Suprapubic skin (tissue), 4 donors: ENCODE data around the gene LMAN1. TPM values are rescaled to one million over a fixed set of nuclear protein-coding genes. Genes with fewer than 3 reads are reported as not detected.

Source experiments
- DNase-seq, 2 donors: peaks; one replicate each; pipeline ENCODE4 v3.0.0-alpha.2; 2019; ENCODE audit warnings: low spot score in 2 of 2
- H3K27ac ChIP-seq: fragments of 200-600 bp; sonication (generic); one replicate; pipeline ENCODE4 v1.5.1; 2019
- H3K27me3 ChIP-seq: fragments of 200-600 bp; sonication (generic); one replicate; pipeline ENCODE4 v1.5.1; 2019
- H3K36me3 ChIP-seq: fragments of 200-600 bp; sonication (generic); one replicate; pipeline ENCODE4 v1.5.1; 2019
- H3K4me1 ChIP-seq: fragments of 200-600 bp; sonication (generic); one replicate; pipeline ENCODE4 v1.5.1; 2019
- H3K4me3 ChIP-seq: fragments of 200-600 bp; sonication (generic); one replicate; pipeline ENCODE4 v1.5.1; 2019; ENCODE audit warnings: mild to moderate bottlenecking
- H3K9me3 ChIP-seq: fragments of 200-600 bp; sonication (generic); one replicate; pipeline ENCODE4 v1.5.1; 2019
- EP300 ChIP-seq: sonication (generic); formaldehyde crosslinking; IDR thresholded peaks from one replicate; pipeline ENCODE4 v1.6.1; 2017; ENCODE audit warnings: antibody characterized with exemption
- POLR2A ChIP-seq, 2 donors: fragments of 450-650 bp; IDR thresholded peaks; one replicate each; pipeline ENCODE4 v1.6.1; 2017; ENCODE audit warnings: antibody characterized with exemption in 2 of 2, mild to moderate bottlenecking in 2 of 2, moderate library complexity in 2 of 2
- POLR2AphosphoS5 ChIP-seq, 3 donors: sonication (generic); formaldehyde crosslinking; IDR thresholded peaks; one replicate each; pipeline ENCODE4 v1.6.1; 2017; ENCODE audit warnings: antibody characterized with exemption in 3 of 3
- WGBS: methylation state at CpG from one replicate; pipeline ENCODE4 v1.1.5; 2018; 5-methylcytosine and 5-hydroxymethylcytosine counted together
- total RNA-seq, 4 donors: library from RNA; depleted of rRNA; stranded (reverse); fragments of >200 nt; gene quantifications; one replicate each; pipeline ENCODE4 v1.1.0, GENCODE V29; 2016
- TF ChIP-seq, protein P1 (sequence below), 2 donors: fragments of 200-600 bp in 1 of 2; fragments of 450-650 bp in 1 of 2; sonication (generic) in 1 of 2; IDR thresholded peaks; one replicate each; pipeline ENCODE4 v1.5.1; 2016 to 2019; ENCODE audit warnings: antibody characterized with exemption in 2 of 2, mild to moderate bottlenecking in 1 of 2, moderate library complexity in 1 of 2

LMAN1 gene, protein sequence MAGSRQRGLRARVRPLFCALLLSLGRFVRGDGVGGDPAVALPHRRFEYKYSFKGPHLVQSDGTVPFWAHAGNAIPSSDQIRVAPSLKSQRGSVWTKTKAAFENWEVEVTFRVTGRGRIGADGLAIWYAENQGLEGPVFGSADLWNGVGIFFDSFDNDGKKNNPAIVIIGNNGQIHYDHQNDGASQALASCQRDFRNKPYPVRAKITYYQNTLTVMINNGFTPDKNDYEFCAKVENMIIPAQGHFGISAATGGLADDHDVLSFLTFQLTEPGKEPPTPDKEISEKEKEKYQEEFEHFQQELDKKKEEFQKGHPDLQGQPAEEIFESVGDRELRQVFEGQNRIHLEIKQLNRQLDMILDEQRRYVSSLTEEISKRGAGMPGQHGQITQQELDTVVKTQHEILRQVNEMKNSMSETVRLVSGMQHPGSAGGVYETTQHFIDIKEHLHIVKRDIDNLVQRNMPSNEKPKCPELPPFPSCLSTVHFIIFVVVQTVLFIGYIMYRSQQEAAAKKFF
- 10 to 100 TPM; 39.8 to 61.2 (median 47.6) TPM for total RNA-seq

DNA sequence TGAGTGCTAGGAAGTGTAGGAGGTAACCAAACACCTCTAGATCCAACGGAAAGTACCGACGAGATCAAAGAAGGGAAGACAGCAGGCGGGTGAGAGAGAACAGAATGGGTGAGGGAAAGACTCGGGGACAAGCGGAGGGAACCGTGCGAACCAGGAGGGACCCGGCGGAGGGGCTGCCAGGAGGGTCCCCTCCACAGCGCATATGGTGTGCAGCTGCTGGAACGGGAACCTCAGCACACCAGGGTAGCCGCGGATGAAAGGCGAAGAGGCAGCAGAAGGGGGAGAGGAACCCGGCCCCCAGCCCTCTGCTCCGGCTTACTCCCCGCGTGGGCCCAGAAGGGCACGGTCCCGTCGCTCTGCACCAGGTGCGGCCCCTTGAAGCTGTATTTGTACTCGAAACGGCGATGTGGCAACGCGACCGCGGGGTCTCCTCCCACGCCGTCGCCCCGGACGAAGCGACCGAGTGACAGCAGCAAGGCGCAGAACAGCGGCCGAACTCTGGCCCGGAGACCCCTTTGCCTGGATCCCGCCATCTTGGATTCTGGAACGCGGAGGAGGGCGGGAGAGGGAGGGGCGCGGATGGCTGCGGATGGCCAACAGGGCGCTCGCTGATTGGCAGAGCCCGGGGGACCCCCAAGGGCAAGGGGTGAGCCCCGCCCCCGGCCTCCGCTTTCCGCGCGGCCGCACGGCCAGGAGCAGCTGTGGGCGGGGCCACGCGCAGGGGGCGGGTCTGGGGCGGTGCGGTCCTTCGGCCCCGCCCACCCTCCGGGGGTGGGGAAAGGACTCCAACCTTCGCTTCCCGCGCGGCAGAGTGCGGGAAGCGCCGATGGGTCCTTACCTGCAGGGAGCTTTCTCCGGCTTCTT is at the start of gene LMAN1:
Gene LMAN1 (minus strand): TSS at position 554 of the 864 bp plus-strand sequence. CDS start 21 bp downstream, at position 533.
- H3K4me3 ChIP-seq = peak within 1 kb of the TSS; percentile 86
- H3K27ac ChIP-seq = peak within 1 kb of the TSS; percentile 91
- no peak for TF ChIP-seq EP300
- peak in 1 of 3 donors; percentile 35 for TF ChIP-seq POLR2AphosphoS5 (IDR thresholded peaks at IDR 0.05)
- TF ChIP-seq POLR2A (IDR thresholded peaks at IDR 0.05) = no peak
- H3K27me3 ChIP-seq = no peaks in the 10 kb centered on the region
- H3K4me1 ChIP-seq = peaks cover 31% of the 10 kb centered on the region
- peak; percentile 95 for DNase-seq
- H3K36me3 ChIP-seq = peaks cover 6% of the 10 kb centered on the region
- no peaks in the 10 kb centered on the region for H3K9me3 ChIP-seq
- under 1% methylated on average over 26 of the region's 76 CpGs for WGBS

DNA sequence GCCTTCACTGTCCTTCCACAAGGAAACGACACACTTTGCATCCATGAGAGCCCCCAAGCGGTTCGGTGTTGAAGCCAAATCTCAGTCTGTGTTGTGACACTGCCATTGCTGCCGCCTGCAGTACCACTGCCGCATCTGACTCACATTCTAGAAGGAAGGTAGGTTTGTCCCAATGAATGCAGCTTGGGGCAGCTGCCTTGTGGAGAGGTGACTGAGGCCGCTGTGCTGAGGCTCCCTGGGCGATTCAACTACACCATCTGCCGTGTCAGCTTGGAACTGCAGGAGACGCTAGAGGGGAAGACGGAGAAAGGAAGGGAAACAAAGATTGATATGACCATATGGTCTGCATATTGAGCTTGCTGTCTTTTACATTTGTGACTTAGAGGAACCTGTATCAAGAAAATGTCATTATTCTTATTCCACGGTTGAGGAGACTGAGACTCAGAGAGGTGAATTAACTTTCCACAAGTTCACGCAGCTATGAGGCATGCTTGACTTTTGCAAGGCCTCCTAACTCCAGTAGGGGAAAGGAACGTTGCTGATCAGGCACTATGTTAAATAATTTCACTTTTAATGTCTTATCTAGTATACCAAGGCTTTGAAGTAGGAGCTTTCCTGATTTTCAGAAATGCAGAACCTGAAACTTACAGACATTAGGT is 43.5 kb upstream of the LMAN1 start:
- Histone ChIP-seq H3K27me3 (no peaks in the 10 kb centered on the region), H3K27ac (no peak overlapping the region), H3K4me3 (no peak overlapping the region), H3K4me1 (peaks cover 3% of the 10 kb centered on the region), H3K9me3 (no peaks in the 10 kb centered on the region), H3K36me3 (no peaks in the 10 kb centered on the region)
- TF ChIP-seq EP300 = no peak
- TF ChIP-seq, protein P1, sequence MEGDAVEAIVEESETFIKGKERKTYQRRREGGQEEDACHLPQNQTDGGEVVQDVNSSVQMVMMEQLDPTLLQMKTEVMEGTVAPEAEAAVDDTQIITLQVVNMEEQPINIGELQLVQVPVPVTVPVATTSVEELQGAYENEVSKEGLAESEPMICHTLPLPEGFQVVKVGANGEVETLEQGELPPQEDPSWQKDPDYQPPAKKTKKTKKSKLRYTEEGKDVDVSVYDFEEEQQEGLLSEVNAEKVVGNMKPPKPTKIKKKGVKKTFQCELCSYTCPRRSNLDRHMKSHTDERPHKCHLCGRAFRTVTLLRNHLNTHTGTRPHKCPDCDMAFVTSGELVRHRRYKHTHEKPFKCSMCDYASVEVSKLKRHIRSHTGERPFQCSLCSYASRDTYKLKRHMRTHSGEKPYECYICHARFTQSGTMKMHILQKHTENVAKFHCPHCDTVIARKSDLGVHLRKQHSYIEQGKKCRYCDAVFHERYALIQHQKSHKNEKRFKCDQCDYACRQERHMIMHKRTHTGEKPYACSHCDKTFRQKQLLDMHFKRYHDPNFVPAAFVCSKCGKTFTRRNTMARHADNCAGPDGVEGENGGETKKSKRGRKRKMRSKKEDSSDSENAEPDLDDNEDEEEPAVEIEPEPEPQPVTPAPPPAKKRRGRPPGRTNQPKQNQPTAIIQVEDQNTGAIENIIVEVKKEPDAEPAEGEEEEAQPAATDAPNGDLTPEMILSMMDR (IDR thresholded peaks at IDR 0.05) = peak; percentile 82 to 94
- DNase-seq = peak; percentile 66 to 83
- 21% methylated on average over 13 of the region's 13 CpGs for WGBS

DNA sequence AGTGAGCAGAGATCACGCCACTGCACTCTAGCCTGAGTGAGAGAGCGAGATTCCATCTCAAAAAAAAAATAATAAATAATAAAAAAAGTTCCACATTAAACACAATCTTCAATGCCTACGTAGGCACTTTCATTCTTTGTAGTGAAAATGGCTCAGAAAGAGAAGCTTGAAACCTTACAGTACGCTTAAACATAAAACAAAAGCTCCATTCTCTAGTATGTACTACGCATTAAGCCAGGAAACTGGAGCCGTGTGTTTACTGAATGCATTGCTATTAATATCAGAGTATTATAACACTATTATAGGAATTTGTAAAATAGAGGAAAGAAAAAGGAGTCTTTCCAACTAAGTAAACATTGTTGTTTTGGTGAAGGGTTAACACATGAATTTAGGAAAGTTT is 41.3 kb upstream of the LMAN1 start:
- Histone ChIP-seq H3K9me3 (no peaks in the 10 kb centered on the region), H3K4me1 (peaks cover 3% of the 10 kb centered on the region), H3K4me3 (no peak overlapping the region), H3K27ac (no peak overlapping the region), H3K27me3 (no peaks in the 10 kb centered on the region), H3K36me3 (no peaks in the 10 kb centered on the region)
- TF ChIP-seq, protein P1 (IDR thresholded peaks at IDR 0.05) = no peak
- TF ChIP-seq EP300 = no peak
- 82% methylated on average over 6 of the region's 6 CpGs for WGBS
- DNase-seq = no peak

DNA sequence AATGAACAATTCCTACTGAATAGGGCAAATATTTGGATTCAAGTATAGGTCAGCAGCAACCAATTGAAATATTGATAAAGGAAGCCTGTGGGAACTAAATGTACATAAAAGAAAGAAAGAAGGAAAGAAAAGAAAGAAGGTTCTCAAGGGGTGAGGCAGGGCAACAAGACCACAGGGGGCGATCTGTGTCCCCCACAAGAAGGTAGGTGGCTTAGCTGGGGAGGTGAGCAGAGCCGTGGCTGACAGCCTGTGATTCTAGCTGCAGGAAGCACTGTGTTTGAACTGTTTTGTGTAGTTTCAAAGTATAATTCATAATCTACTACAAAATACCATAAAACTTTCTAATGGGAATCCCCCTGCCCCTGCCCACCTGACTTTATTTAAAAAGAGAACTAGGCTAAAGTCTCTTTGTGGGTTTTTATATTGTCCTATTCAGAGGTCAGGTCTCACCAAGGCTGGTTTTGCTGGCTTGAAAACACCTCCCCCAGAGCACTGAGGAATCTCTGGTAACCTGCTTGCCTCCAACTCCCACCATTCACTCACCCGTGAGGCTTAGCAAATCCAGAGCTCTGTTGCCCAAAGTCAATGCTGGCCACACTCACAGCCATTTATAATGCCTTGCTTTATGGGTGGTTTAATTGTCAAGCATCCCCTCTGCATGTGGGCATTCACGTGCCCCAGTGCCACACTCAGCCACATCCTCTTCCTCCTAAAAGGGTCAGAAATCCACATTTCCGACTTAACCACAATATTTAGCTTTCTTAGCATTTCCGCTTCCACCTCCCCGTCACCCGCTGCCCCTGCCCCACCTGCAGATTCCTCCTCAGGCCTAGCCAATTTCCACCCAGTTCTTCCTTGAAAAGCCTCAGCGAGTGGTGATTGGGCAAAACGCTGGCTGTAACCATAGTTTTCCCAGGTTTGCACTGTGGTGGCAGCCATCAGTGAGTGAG is 36.4 kb upstream of the LMAN1 start:
- no peak for DNase-seq
- no peaks in the 10 kb centered on the region for H3K9me3 ChIP-seq
- no peaks in the 10 kb centered on the region for H3K4me1 ChIP-seq
- TF ChIP-seq, protein P1 (IDR thresholded peaks at IDR 0.05) = no peak
- H3K36me3 ChIP-seq = no peaks in the 10 kb centered on the region
- no peak overlapping the region for H3K4me3 ChIP-seq
- H3K27ac ChIP-seq = no peak overlapping the region
- no peaks in the 10 kb centered on the region for H3K27me3 ChIP-seq
- 77% methylated on average over 10 of the region's 10 CpGs for WGBS

DNA sequence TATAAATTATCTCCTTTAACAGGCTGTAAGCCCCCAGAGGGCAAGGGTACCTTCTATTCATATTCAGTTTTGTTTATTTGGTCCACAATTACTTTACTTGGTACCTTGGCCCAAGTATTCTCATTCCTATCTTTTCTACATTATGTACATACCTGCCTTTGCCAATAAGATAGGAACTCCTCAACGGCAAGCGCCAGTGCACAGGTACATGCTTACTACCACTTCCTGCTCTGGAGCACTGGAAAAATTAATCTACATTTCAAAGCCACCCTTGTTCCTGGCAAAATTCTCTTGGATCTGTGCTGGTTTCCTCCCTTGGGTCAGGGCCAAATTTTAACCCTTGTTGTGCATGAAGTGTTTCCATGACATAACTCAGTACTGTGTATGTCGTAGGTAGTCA is 34.3 kb upstream of the LMAN1 start:
- H3K4me1 ChIP-seq = no peaks in the 10 kb centered on the region
- no peak for TF ChIP-seq EP300
- H3K27me3 ChIP-seq = no peaks in the 10 kb centered on the region
- no peak for DNase-seq
- H3K4me3 ChIP-seq = no peak overlapping the region
- H3K27ac ChIP-seq = no peak overlapping the region
- H3K36me3 ChIP-seq = no peaks in the 10 kb centered on the region
- no peaks in the 10 kb centered on the region for H3K9me3 ChIP-seq
- WGBS = 46% methylated on average over 3 of the region's 3 CpGs
